GM19467 (cell line): ENCODE data around the gene DLGAP4.
A peak's percentile ranks its signal among the peaks of the same experiment; 100 is the strongest.

Experiments used
- ATAC-seq: cut with Tn5 transposase; IDR thresholded peaks from one replicate; pipeline ENCODE4 v1.9.1; 2021; ENCODE audit warnings: mild to moderate bottlenecking, moderate library complexity; ENCODE audit not compliant: unreplicated experiment

Gene DLGAP4

GRCh38 chr20:36440370-36441026 lies 134.4 kb downstream of the DLGAP4 start:
- no peak for ATAC-seq

- ATAC-seq = no peak
Measured at GRCh38 chr20:36441027-36441414, 134.9 kb downstream of the DLGAP4 start.

- ATAC-seq = no peak
Measured at GRCh38 chr20:36441416-36441815, 135.3 kb downstream of the DLGAP4 start.

- ATAC-seq = no peak
Measured at GRCh38 chr20:36445847-36446246, 139.7 kb downstream of the DLGAP4 start.

- no peak for ATAC-seq
Measured at GRCh38 chr20:36446557-36446956, 140.4 kb downstream of the DLGAP4 start.

- no peak for ATAC-seq
Measured at GRCh38 chr20:36447101-36447500, 141.0 kb downstream of the DLGAP4 start.

- ATAC-seq = no peak
Measured at GRCh38 chr20:36449663-36450062, 143.5 kb downstream of the DLGAP4 start.

- ATAC-seq = no peak
Measured at GRCh38 chr20:36454332-36454697, 148.2 kb downstream of the DLGAP4 start.

- no peak for ATAC-seq
Measured at GRCh38 chr20:36454698-36455427, 148.7 kb downstream of the DLGAP4 start.

GRCh38 chr20:36455972-36456625 lies 150.0 kb downstream of the DLGAP4 start:
- no peak for ATAC-seq

GRCh38 chr20:36460648-36461599 lies 154.8 kb downstream of the DLGAP4 start:
- peak; percentile 67 for ATAC-seq

- peak; percentile 28 for ATAC-seq
Measured at GRCh38 chr20:36461600-36462439, 155.7 kb downstream of the DLGAP4 start.

- no peak for ATAC-seq
Measured at GRCh38 chr20:36462440-36463211, 156.5 kb downstream of the DLGAP4 start.

GRCh38 chr20:36463212-36464061 lies 157.3 kb downstream of the DLGAP4 start:
- no peak for ATAC-seq

GRCh38 chr20:36465109-36466080 lies 159.3 kb downstream of the DLGAP4 start:
- no peak for ATAC-seq

GRCh38 chr20:36466089-36466488 lies 159.9 kb downstream of the DLGAP4 start:
- no peak for ATAC-seq
